ENCODE measurements around the gene OST4.
"Not testable (repeated sequence)": the region's sequence is repeated elsewhere in the genome, so short reads cannot be mapped to it uniquely, and the experiment has no call there.

Gene OST4

GRCh38 chr2:27078267-27079194, 7.1 kb upstream of the OST4 start, which contains the start of gene EMILIN1:
Gene EMILIN1, plus strand, starts transcription at chr2:27078615. Its CDS starts 451 bp downstream, at chr2:27079066.
- DNase-seq (ENCODE audit: low read depth), result peak; percentile 97

GRCh38 chr2:27077231-27077630, 5.8 kb upstream of the OST4 start:
- DNase-seq (ENCODE audit: low read depth), result no peak

- DNase-seq (ENCODE audit: low read depth), result no peak
Measured at GRCh38 chr2:27076323-27076722, 4.9 kb upstream of the OST4 start.

- not testable (repeated sequence) for DNase-seq (ENCODE audit: low read depth)
Measured at GRCh38 chr2:27075566-27075871, 4.1 kb upstream of the OST4 start.

GRCh38 chr2:27074738-27075565, 3.5 kb upstream of the OST4 start:
- DNase-seq (ENCODE audit: low read depth), result no peak

- no peak for DNase-seq (ENCODE audit: low read depth)
Measured at GRCh38 chr2:27073782-27074181, 2.3 kb upstream of the OST4 start.

GRCh38 chr2:27072920-27073319, 1.5 kb upstream of the OST4 start:
- DNase-seq (ENCODE audit: low read depth), result no peak

- no peak for DNase-seq (ENCODE audit: low read depth)
Measured at GRCh38 chr2:27071990-27072830, 756 bp upstream of the OST4 start.

GRCh38 chr2:27070653-27071276, 689 bp downstream of the OST4 start:
- DNase-seq (ENCODE audit: low read depth), result no peak

GRCh38 chr2:27069961-27070618, 1.4 kb downstream of the OST4 start:
- DNase-seq (ENCODE audit: low read depth), result no peak

- DNase-seq (ENCODE audit: low read depth), result no peak
Measured at GRCh38 chr2:27069436-27069835, 2.0 kb downstream of the OST4 start.

GRCh38 chr2:27067385-27067784, 4.1 kb downstream of the OST4 start:
- DNase-seq (ENCODE audit: low read depth), result no peak

- DNase-seq (ENCODE audit: low read depth), result no peak
Measured at GRCh38 chr2:27065128-27065527, 6.3 kb downstream of the OST4 start.

- DNase-seq (ENCODE audit: low read depth), result no peak
Measured at GRCh38 chr2:27060323-27060722, 11.1 kb downstream of the OST4 start.

- DNase-seq (ENCODE audit: low read depth), result no peak
Measured at GRCh38 chr2:27059141-27059820, 12.2 kb downstream of the OST4 start.

GRCh38 chr2:27058210-27058609, 13.2 kb downstream of the OST4 start:
- no peak for DNase-seq (ENCODE audit: low read depth)

GRCh38 chr2:27057184-27057583, 14.3 kb downstream of the OST4 start:
- DNase-seq (ENCODE audit: low read depth), result no peak

GRCh38 chr2:27054721-27055120, 16.7 kb downstream of the OST4 start:
- DNase-seq (ENCODE audit: low read depth), result no peak

GRCh38 chr2:27053776-27054175, 17.7 kb downstream of the OST4 start:
- DNase-seq (ENCODE audit: low read depth), result no peak

- no peak for DNase-seq (ENCODE audit: low read depth)
Measured at GRCh38 chr2:27053321-27053720, 18.1 kb downstream of the OST4 start.
